Measurements from ENCODE around the gene SUPV3L1. TPM values are rescaled to one million over a fixed set of nuclear protein-coding genes. Genes with fewer than 3 reads are reported as not detected.

The SUPV3L1 gene
- total and polyA plus RNA-seq, 4 donors: 17.0 to 52.7 (median 23.2) TPM

GRCh38 chr10:69243817-69244216 lies 63.8 kb downstream of the SUPV3L1 start:
- H3K9me3 ChIP-seq (ENCODE audit: control insufficient read depth in 4 of 4, insufficient read depth in 3 of 4, low read length in 3 of 4): no peaks in the 10 kb centered on the region
- TF ChIP-seq CTCF (IDR thresholded peaks at IDR 0.05; ENCODE audit: control extremely low read depth, extremely low read depth): no peak
- no peak overlapping the region for H3K9ac ChIP-seq (ENCODE audit: insufficient read depth in 1 of 2, low read length in 2 of 2)
- no peak for DNase-seq
- peaks cover 0 to 3% (median 0%) of the 10 kb centered on the region in 4 donors for H3K36me3 ChIP-seq (ENCODE audit: control insufficient read depth in 4 of 4, insufficient read depth in 4 of 4, low read length in 4 of 4)
- H3K27ac ChIP-seq (ENCODE audit: low read depth in 1 of 2, low read length in 1 of 2): no peak overlapping the region
- 93 to 96% methylated on average over 10 of the region's 10 CpGs for WGBS, 2 donors
- ATAC-seq (ENCODE audit: insufficient read depth, low FRiP score): no peak
- H3K27me3 ChIP-seq (ENCODE audit: control insufficient read depth in 3 of 3, insufficient read depth in 3 of 3, low read length in 2 of 3): no peaks in the 10 kb centered on the region
- H3K4me3 ChIP-seq: no peak overlapping the region
- H3K4me1 ChIP-seq (ENCODE audit: control insufficient read depth in 5 of 5, insufficient read depth in 5 of 5, low read length in 5 of 5): peaks cover 0 to 10% (median 0%) of the 10 kb centered on the region in 5 donors

GRCh38 chr10:69246036-69246435 lies 66.0 kb downstream of the SUPV3L1 start:
- H3K27ac ChIP-seq (ENCODE audit: low read depth in 1 of 2, low read length in 1 of 2): no peak overlapping the region
- no peaks in the 10 kb centered on the region for H3K27me3 ChIP-seq (ENCODE audit: control insufficient read depth in 3 of 3, insufficient read depth in 3 of 3, low read length in 2 of 3)
- peaks cover 0 to 10% (median 0%) of the 10 kb centered on the region in 5 donors for H3K4me1 ChIP-seq (ENCODE audit: control insufficient read depth in 5 of 5, insufficient read depth in 5 of 5, low read length in 5 of 5)
- ATAC-seq (ENCODE audit: insufficient read depth, low FRiP score) (no peak), DNase-seq (no peak)
- no peak for TF ChIP-seq CTCF (IDR thresholded peaks at IDR 0.05; ENCODE audit: control extremely low read depth, extremely low read depth)
- no peak overlapping the region for H3K4me3 ChIP-seq
- peaks cover 0 to 3% (median 0%) of the 10 kb centered on the region in 4 donors for H3K36me3 ChIP-seq (ENCODE audit: control insufficient read depth in 4 of 4, insufficient read depth in 4 of 4, low read length in 4 of 4)
- H3K9ac ChIP-seq (ENCODE audit: insufficient read depth in 1 of 2, low read length in 2 of 2): no peak overlapping the region
- H3K9me3 ChIP-seq (ENCODE audit: control insufficient read depth in 4 of 4, insufficient read depth in 3 of 4, low read length in 3 of 4): no peaks in the 10 kb centered on the region
- WGBS, 2 donors: 91 to 93% methylated on average over 5 of the region's 5 CpGs

- no peak for DNase-seq
- H3K36me3 ChIP-seq (ENCODE audit: control insufficient read depth in 4 of 4, insufficient read depth in 4 of 4, low read length in 4 of 4): peaks cover 0 to 3% (median 0%) of the 10 kb centered on the region in 4 donors
- WGBS, 2 donors: 86 to 87% methylated on average over 14 of the region's 14 CpGs
These were observed 66.7 kb downstream of the SUPV3L1 start for GRCh38 chr10:69246581-69247312.

More at GRCh38 chr10:69246581-69247312, 66.7 kb downstream of the SUPV3L1 start:
- TF ChIP-seq CTCF (IDR thresholded peaks at IDR 0.05; ENCODE audit: control extremely low read depth, extremely low read depth): no peak
- Histone ChIP-seq H3K4me1 (ENCODE audit: control insufficient read depth in 5 of 5, insufficient read depth in 5 of 5, low read length in 5 of 5) (peaks cover 0 to 10% (median 0%) of the 10 kb centered on the region in 5 donors), H3K9ac (ENCODE audit: insufficient read depth in 1 of 2, low read length in 2 of 2) (no peak overlapping the region), H3K27me3 (ENCODE audit: control insufficient read depth in 3 of 3, insufficient read depth in 3 of 3, low read length in 2 of 3) (no peaks in the 10 kb centered on the region), H3K9me3 (ENCODE audit: control insufficient read depth in 4 of 4, insufficient read depth in 3 of 4, low read length in 3 of 4) (no peaks in the 10 kb centered on the region), H3K4me3 (no peak overlapping the region), H3K27ac (ENCODE audit: low read depth in 1 of 2, low read length in 1 of 2) (no peak overlapping the region)
- no peak for ATAC-seq (ENCODE audit: insufficient read depth, low FRiP score)
